CD14-positive monocyte (primary cell): ENCODE results near the gene AVPR2. TPM values are rescaled to one million over a fixed set of nuclear protein-coding genes. Genes with fewer than 3 reads are reported as not detected.

ENCODE experiments used
- DNase-seq, 3 donors: peaks; one replicate each; pipeline ENCODE4 v3.0.0-alpha.2; 2011 to 2022
- H2AFZ ChIP-seq: 2 replicates; pipeline ENCODE4 v1.6.0; 2012; ENCODE audit warnings: mild to moderate bottlenecking, low read depth, low read length, inconsistent platforms; ENCODE audit not compliant: insufficient read depth, poor library complexity, severe bottlenecking
- H3K27ac ChIP-seq, 2 donors: 1 replicate in 1 of 2; 2 replicates in 1 of 2; pipeline ENCODE4 v1.5.1; 2012 to 2013; ENCODE audit warnings: low read length in 2 of 2, control low read depth in 1 of 2, inconsistent platforms in 1 of 2, low read depth in 1 of 2, mild to moderate bottlenecking in 1 of 2
- H3K27me3 ChIP-seq, 2 donors: one replicate each; pipeline versions ENCODE4 v1.6.0 to v1.6.1; 2011 to 2013; ENCODE audit warnings: low read length in 2 of 2; ENCODE audit not compliant: control insufficient read depth in 2 of 2, insufficient read depth in 2 of 2
- H3K36me3 ChIP-seq, 2 donors: replicated peaks in 1 of 2; 1 replicate in 1 of 2; 2 replicates in 1 of 2; pipeline versions ENCODE4 v1.5.1 to v1.6.1; 2012 to 2013; ENCODE audit warnings: low read length in 2 of 2, control low read depth in 1 of 2, inconsistent platforms in 1 of 2, mild to moderate bottlenecking in 1 of 2; ENCODE audit not compliant: insufficient read depth in 2 of 2, control insufficient read depth in 1 of 2
- H3K4me1 ChIP-seq, 2 donors: 1 replicate in 1 of 2; 2 replicates in 1 of 2; pipeline versions ENCODE4 v1.5.1 to v1.6.1; 2012 to 2013; ENCODE audit warnings: low read length in 2 of 2, control low read depth in 1 of 2, inconsistent platforms in 1 of 2, mild to moderate bottlenecking in 1 of 2, moderate library complexity in 1 of 2; ENCODE audit not compliant: insufficient read depth in 2 of 2, control insufficient read depth in 1 of 2
- H3K4me2 ChIP-seq: replicated peaks from 2 replicates; pipeline ENCODE3; 2012; ENCODE audit warnings: low read length, moderate library complexity, mild to moderate bottlenecking; ENCODE audit not compliant: poor library complexity, severe bottlenecking; ENCODE audit errors: extremely low read depth
- H3K4me3 ChIP-seq, 3 experiments: fragments of 200-600 bp in 1 of 3; sonication (generic) in 1 of 3; replicated peaks in 1 of 3; 1 replicate in 2 of 3; 2 replicates in 1 of 3; pipeline ENCODE4 v1.5.1; 2011 to 2013; ENCODE audit warnings: low read length in 3 of 3, mild to moderate bottlenecking in 3 of 3, control low read depth in 2 of 3, low read depth in 2 of 3, inconsistent platforms in 1 of 3, moderate library complexity in 1 of 3
- H3K79me2 ChIP-seq: 2 replicates; pipeline ENCODE4 v1.6.0; 2012; ENCODE audit warnings: mild to moderate bottlenecking, control low read depth, inconsistent platforms, low read length, moderate library complexity; ENCODE audit not compliant: insufficient read depth
- H3K9ac ChIP-seq: 2 replicates; pipeline ENCODE4 v1.6.0; 2017; ENCODE audit warnings: low read length, mild to moderate bottlenecking; ENCODE audit not compliant: insufficient read depth, poor library complexity, severe bottlenecking
- H3K9me3 ChIP-seq, 2 donors: replicated peaks in 1 of 2; 1 replicate in 1 of 2; 2 replicates in 1 of 2; pipeline versions ENCODE4 v1.5.1 to v1.6.1; 2012 to 2013; ENCODE audit warnings: low read length in 2 of 2, control low read depth in 1 of 2; ENCODE audit not compliant: control insufficient read depth in 1 of 2, insufficient read depth in 1 of 2
- H4K20me1 ChIP-seq: 2 replicates; pipeline ENCODE4 v1.6.0; 2012; ENCODE audit warnings: mild to moderate bottlenecking, low read length, control low read depth, moderate library complexity; ENCODE audit not compliant: insufficient read depth
- H3K27ac Mint-ChIP-seq, 7 donors: one replicate each; pipeline ENCODE4 v1.8.0; 2020; ENCODE audit warnings: mild to moderate bottlenecking in 7 of 7, mixed read lengths in 7 of 7, moderate library complexity in 6 of 7, inconsistent platforms in 2 of 7
- H3K27me3 Mint-ChIP-seq, 3 donors: one replicate each; pipeline ENCODE4 v1.8.0; 2021 to 2022; ENCODE audit warnings: low read depth in 3 of 3, mild to moderate bottlenecking in 3 of 3, mixed read lengths in 3 of 3, moderate library complexity in 3 of 3, inconsistent platforms in 1 of 3
- H3K36me3 Mint-ChIP-seq, 2 donors: one replicate each; pipeline ENCODE4 v1.8.0; 2020; ENCODE audit warnings: mixed read lengths in 2 of 2, inconsistent platforms in 1 of 2, mild to moderate bottlenecking in 1 of 2
- H3K4me1 Mint-ChIP-seq: one replicate; pipeline ENCODE4 v1.8.0; 2020; ENCODE audit warnings: mild to moderate bottlenecking, mixed read lengths
- H3K4me3 Mint-ChIP-seq, 2 donors: one replicate each; pipeline ENCODE4 v1.8.0; 2020; ENCODE audit warnings: mild to moderate bottlenecking in 2 of 2, mixed read lengths in 2 of 2, moderate library complexity in 1 of 2
- H3K9me3 Mint-ChIP-seq, 7 donors: one replicate each; pipeline ENCODE4 v1.8.0; 2020 to 2022; ENCODE audit warnings: mixed read lengths in 7 of 7, mild to moderate bottlenecking in 6 of 7, moderate library complexity in 6 of 7, inconsistent platforms in 2 of 7
- WGBS: methylation state at CpG from one replicate; pipeline ENCODE4 v1.1.5; 2013; ENCODE audit warnings: missing lambda C conversion rate; ENCODE audit not compliant: insufficient coverage; 5-methylcytosine and 5-hydroxymethylcytosine counted together
- intact Hi-C, 2 donors: fragments of 100-400 bp; cut with micrococcal nuclease; formaldehyde crosslinking; loops; one replicate each; pipeline versions ENCODE4 v1.15.0 to v1.15.1; 2023
- polyA plus RNA-seq, 3 donors: library from polyadenylated mRNA; depleted of rRNA in 1 of 3; unstranded in 2 of 3; stranded (reverse) in 1 of 3; fragments of 300-500 nt in 2 of 3; fragments of >200 nt in 1 of 3; fragmentation: Illumina TruSeq in 2 of 3; gene quantifications; 1 replicate in 2 of 3; 2 replicates in 1 of 3; pipeline ENCODE4 v1.2.3, GENCODE V29; 2012 to 2021
- TF ChIP-seq, protein P1 (sequence below): fragments of 200-600 bp; IDR thresholded peaks from one replicate; pipeline ENCODE4 v1.8.0; 2022; ENCODE audit warnings: antibody characterized with exemption, mild to moderate bottlenecking

Gene AVPR2
- polyA plus RNA-seq, 3 donors, result 0.14 to 0.27 TPM; not detected in 1

DNA sequence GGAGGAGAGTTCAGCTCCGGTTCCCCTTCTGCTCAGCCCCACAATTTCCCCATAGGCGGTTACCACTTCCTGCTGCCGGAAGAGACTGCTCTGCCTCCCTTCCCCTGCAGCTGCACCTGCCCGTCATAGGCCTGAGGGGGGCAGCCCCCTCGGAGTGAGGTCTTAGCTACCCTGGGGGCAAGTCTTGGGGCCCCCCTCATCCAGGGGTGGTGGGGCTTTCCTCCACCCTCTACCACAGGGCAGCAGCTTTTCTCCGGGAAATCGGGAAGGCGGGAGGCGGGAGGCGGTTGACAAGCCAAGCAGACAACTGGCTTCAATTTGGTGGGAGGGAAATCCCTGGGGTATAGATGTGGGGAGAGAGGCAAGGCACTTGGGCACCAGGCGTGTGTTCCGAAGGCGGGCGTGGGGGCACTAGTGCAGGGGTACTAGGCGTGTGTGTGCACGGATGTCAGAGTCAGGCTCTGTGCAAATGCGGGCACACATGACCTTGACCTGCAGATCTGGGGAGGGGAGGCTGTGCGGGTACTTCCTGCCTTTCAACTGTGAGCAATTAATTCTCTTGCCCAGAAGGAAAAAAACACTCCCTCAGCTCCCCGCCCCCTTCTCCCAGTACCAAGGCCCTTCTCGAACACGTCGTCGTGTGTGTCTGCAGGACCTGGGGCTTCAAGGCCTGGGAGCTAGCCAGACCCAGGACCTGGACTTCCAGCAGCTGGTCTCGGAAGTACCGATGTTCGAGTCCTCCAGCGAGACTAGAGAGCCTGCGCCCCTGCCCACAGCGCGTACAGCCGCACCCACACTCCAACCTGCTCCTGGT, 22.6 kb downstream of the AVPR2 start:
- Mint-ChIP-seq H3K4me1 (peaks cover 35% of the 10 kb centered on the region), H3K9me3 (peaks cover 0 to 17% (median 6%) of the 10 kb centered on the region in 7 donors), H3K36me3 (peaks cover 15 to 38% of the 10 kb centered on the region in 2 donors), H3K4me3 (peak overlapping the region; percentile 83 to 90), H3K27ac (peak overlapping the region; percentile 93 to 99 (median 98)), H3K27me3 (peaks cover 0 to 33% (median 2%) of the 10 kb centered on the region in 3 donors)
- Histone ChIP-seq H4K20me1 (peaks cover 92% of the 10 kb centered on the region), H3K4me2 (peak overlapping the region; percentile 97), H3K27ac (peak overlapping the region; percentile 94 to 99), H3K36me3 (peaks cover 26% of the 10 kb centered on the region in 2 donors), H3K4me3 (peak overlapping the region; percentile 44 to 90 (median 89)), H3K79me2 (peaks cover 62% of the 10 kb centered on the region), H2AFZ (peak overlapping the region; percentile 52), H3K27me3 (no peaks in the 10 kb centered on the region), H3K9me3 (no peaks in the 10 kb centered on the region), H3K9ac (peak overlapping the region; percentile 82), H3K4me1 (peaks cover 59 to 85% of the 10 kb centered on the region in 2 donors)
- TF ChIP-seq, protein P1, sequence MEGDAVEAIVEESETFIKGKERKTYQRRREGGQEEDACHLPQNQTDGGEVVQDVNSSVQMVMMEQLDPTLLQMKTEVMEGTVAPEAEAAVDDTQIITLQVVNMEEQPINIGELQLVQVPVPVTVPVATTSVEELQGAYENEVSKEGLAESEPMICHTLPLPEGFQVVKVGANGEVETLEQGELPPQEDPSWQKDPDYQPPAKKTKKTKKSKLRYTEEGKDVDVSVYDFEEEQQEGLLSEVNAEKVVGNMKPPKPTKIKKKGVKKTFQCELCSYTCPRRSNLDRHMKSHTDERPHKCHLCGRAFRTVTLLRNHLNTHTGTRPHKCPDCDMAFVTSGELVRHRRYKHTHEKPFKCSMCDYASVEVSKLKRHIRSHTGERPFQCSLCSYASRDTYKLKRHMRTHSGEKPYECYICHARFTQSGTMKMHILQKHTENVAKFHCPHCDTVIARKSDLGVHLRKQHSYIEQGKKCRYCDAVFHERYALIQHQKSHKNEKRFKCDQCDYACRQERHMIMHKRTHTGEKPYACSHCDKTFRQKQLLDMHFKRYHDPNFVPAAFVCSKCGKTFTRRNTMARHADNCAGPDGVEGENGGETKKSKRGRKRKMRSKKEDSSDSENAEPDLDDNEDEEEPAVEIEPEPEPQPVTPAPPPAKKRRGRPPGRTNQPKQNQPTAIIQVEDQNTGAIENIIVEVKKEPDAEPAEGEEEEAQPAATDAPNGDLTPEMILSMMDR, result no peak
- intact Hi-C loops, result loop anchor here (5.0 to 10.0 kb wide), 4 partner anchors 132 to 205 kb away; partner anchors contain the start of genes IDH3G (in 2 of the 2), SSR4 (in 2 of the 2), ABCD1 (in 1 of the 2) and BCAP31 (in 1 of the 2)
- 0% methylated on average over 13 of the region's 31 CpGs for WGBS
- DNase-seq, result peak; percentile 82 to 88 (median 84)

DNA sequence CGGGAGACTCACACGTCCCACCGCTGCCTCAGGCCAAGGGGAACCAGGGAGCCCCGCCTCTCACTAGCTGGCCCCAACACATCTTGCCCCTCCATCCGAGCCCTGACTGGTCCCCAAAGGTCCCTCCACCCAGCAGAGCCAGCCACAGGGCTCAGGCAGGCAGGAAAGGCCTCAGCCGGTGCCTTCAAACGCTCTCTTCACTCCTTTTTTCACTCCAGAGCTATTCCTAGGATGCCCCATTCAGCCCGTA, 23.1 kb downstream of the AVPR2 start:
- H4K20me1 ChIP-seq, result peaks cover 92% of the 10 kb centered on the region
- H2AFZ ChIP-seq, result peak overlapping the region; percentile 31
- peaks cover 30 to 31% of the 10 kb centered on the region in 2 donors for H3K36me3 ChIP-seq
- no peaks in the 10 kb centered on the region for H3K27me3 ChIP-seq
- Mint-ChIP-seq H3K27ac (peak overlapping the region; percentile 93 to 99 (median 98)), H3K4me1 (peaks cover 30% of the 10 kb centered on the region), H3K4me3 (peak overlapping the region; percentile 83 to 90), H3K27me3 (peaks cover 0 to 28% (median 2%) of the 10 kb centered on the region in 3 donors), H3K36me3 (peaks cover 17 to 40% of the 10 kb centered on the region in 2 donors), H3K9me3 (peaks cover 0 to 17% (median 6%) of the 10 kb centered on the region in 7 donors)
- TF ChIP-seq, protein P1, result no peak
- peak overlapping the region; percentile 82 for H3K9ac ChIP-seq
- 0% methylated on average over 1 of the region's 8 CpGs for WGBS
- peaks cover 62% of the 10 kb centered on the region for H3K79me2 ChIP-seq
- no peaks in the 10 kb centered on the region for H3K9me3 ChIP-seq
- intact Hi-C loops, result loop anchor here (5.0 to 10.0 kb wide), 4 partner anchors 133 to 205 kb away; partner anchors contain the start of genes IDH3G (in 2 of the 2), SSR4 (in 2 of the 2), ABCD1 (in 1 of the 2) and BCAP31 (in 1 of the 2)
- peak overlapping the region; percentile 94 to 99 for H3K27ac ChIP-seq
- peak overlapping the region; percentile 97 for H3K4me2 ChIP-seq
- peak overlapping the region; percentile 44 to 90 (median 89) for H3K4me3 ChIP-seq
- DNase-seq, result no peak
- H3K4me1 ChIP-seq, result peaks cover 54 to 80% of the 10 kb centered on the region in 2 donors
